HFF-Myc (cell line): ENCODE data around the gene GNPTAB.

Experiments used
- DNase-seq: peaks from one replicate; pipeline ENCODE4 v3.0.0-alpha.2; 2011; ENCODE audit warnings: low read depth; ENCODE audit errors: extremely low read depth
- H3K4me3 ChIP-seq: replicated peaks from 2 replicates; pipeline ENCODE4 v1.5.1; 2011; ENCODE audit warnings: low read depth, mild to moderate bottlenecking, control low read depth, low read length
- TF ChIP-seq, protein P1 (sequence below): IDR thresholded peaks from 2 replicates; pipeline ENCODE4 v1.5.1; 2012; ENCODE audit warnings: mild to moderate bottlenecking, low read depth, low read length, control low read depth; ENCODE audit errors: missing control alignments

The GNPTAB gene

GRCh38 chr12:101714877-101715444, 115.8 kb downstream of the GNPTAB start:
- no peak for DNase-seq
- TF ChIP-seq, protein P1, sequence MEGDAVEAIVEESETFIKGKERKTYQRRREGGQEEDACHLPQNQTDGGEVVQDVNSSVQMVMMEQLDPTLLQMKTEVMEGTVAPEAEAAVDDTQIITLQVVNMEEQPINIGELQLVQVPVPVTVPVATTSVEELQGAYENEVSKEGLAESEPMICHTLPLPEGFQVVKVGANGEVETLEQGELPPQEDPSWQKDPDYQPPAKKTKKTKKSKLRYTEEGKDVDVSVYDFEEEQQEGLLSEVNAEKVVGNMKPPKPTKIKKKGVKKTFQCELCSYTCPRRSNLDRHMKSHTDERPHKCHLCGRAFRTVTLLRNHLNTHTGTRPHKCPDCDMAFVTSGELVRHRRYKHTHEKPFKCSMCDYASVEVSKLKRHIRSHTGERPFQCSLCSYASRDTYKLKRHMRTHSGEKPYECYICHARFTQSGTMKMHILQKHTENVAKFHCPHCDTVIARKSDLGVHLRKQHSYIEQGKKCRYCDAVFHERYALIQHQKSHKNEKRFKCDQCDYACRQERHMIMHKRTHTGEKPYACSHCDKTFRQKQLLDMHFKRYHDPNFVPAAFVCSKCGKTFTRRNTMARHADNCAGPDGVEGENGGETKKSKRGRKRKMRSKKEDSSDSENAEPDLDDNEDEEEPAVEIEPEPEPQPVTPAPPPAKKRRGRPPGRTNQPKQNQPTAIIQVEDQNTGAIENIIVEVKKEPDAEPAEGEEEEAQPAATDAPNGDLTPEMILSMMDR, result no peak
- H3K4me3 ChIP-seq, result no peak overlapping the region

DNA sequence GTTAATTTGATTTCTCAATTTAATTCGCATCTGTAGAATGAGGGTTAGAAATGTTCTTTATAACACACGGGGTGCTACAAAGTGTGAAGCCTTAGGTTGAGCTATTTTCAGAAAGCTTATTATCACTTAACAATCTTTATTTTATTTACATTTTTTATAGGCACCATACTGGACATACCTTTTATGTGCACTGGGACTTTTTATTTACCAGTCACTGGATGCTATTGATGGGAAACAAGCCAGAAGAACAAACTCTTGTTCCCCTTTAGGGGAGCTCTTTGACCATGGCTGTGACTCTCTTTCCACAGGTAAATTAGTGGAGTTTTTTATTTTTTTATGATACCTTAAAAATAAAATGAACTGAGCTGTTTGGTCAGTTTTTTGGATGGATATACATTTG, 116.8 kb downstream of the GNPTAB start:
- no peak for DNase-seq
- TF ChIP-seq, protein P1, result no peak
- H3K4me3 ChIP-seq, result no peak overlapping the region

- H3K4me3 ChIP-seq, result no peak overlapping the region
- TF ChIP-seq, protein P1, result no peak
- no peak for DNase-seq
Measured at GRCh38 chr12:101713059-101713682, 117.6 kb downstream of the GNPTAB start.

GRCh38 chr12:101710288-101710687, 120.5 kb downstream of the GNPTAB start:
- TF ChIP-seq, protein P1, result no peak
- no peak overlapping the region for H3K4me3 ChIP-seq

DNA sequence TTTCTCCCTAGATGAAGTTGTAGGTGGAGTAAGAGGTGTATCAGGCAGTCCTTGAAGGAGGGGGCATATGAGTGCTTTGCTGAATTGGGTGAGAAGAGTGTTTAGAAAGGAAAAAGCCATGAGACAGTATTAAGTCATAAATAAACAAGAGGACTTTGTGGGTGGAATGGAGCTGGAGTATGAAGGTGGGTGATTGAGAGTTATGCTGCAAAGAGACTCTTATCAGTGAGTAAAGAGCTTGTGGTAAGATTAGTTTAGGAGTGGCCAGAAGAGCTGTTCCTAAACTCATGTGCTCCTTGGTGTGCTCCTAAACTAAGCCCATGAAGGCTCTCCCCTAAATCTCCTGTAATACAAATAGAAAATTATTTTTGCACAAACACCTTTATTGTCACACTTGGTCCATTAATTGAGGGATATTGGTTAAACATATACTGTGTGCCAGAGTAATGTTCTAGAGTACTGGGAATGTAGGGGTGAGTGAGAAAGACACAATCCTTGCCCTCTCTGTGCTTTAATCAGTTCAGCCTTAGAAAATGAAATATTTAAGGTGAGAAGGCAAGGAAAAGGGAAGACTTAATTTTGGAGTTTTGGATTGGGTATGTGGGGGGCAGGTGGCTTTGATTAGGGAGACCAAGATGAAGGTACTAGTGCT, 123.5 kb downstream of the GNPTAB start:
- H3K4me3 ChIP-seq, result no peak overlapping the region
- TF ChIP-seq, protein P1, result no peak
- DNase-seq, result no peak

More at GRCh38 chr12:101710288-101710687, 120.5 kb downstream of the GNPTAB start:
- DNase-seq, result no peak

DNA sequence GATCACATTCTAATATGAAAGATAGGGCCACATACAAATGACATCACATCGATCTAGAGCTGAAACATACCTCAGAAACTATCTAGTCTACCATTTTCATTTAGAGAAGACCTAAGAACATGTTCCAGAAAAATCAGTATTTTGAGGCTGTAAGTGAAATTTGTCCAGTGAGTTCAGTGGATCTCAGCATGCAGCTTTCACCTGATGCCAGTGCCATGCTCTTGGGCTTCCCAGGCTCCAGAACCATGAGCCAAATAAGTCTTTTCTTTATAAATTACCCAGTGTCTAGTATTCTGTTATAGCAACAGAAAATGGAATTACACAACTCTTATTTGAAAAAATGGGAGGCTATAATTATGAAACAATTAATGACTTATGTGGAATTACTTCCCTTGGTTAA, 124.4 kb downstream of the GNPTAB start:
- no peak overlapping the region for H3K4me3 ChIP-seq
- DNase-seq, result no peak
- TF ChIP-seq, protein P1, result no peak
